Measurements from ENCODE around the gene SPON1. TPM values are rescaled to one million over a fixed set of nuclear protein-coding genes. Genes with fewer than 3 reads are reported as not detected.

Gene SPON1
- total and polyA plus RNA-seq, 2 of the 8 experiments (the other 6 are each of a cell fraction or from before 2014, with no cell fraction given), result 1.5 to 5.4 TPM

GRCh38 chr11:14306481-14306880, 344.0 kb downstream of the SPON1 start:
- DNase-seq (ENCODE audit: low read depth in 1 of 2, low spot score in 2 of 2) (no peak), FAIRE-seq (peak; percentile 50)
- Histone ChIP-seq H2BK20ac (ENCODE audit: low read length) (no peak overlapping the region), H2AK5ac (ENCODE audit: low read depth, low read length) (no peak overlapping the region), H3K23ac (ENCODE audit: insufficient read length) (no peak overlapping the region), H3K14ac (ENCODE audit: insufficient read length) (no peak overlapping the region), H2BK12ac (ENCODE audit: low read depth, low read length) (no peak overlapping the region), H3K27ac (ENCODE audit: low read depth, low read length) (no peak overlapping the region), H3K27me3 (replicated peaks in 1 of 4; ENCODE audit: control insufficient read depth in 3 of 4, extremely low read depth in 1 of 4, insufficient read depth in 3 of 4, low read length in 3 of 4) (no peaks in the 10 kb centered on the region), H3K79me1 (ENCODE audit: low read depth, low read length) (peaks cover 10% of the 10 kb centered on the region; the same call in 1 of the 2 replicates), H3K4ac (replicated peaks; ENCODE audit: insufficient read length, low read depth, low read length) (no peak overlapping the region), H4K91ac (replicated peaks; ENCODE audit: insufficient read length, low read length) (no peak overlapping the region), H3K79me2 (ENCODE audit: control insufficient read depth in 1 of 2, insufficient read depth in 2 of 2, low read length in 2 of 2) (peaks cover 43 to 100% of the 10 kb centered on the region in 2 experiments), H3K4me2 (ENCODE audit: insufficient read depth in 1 of 2, low read depth in 2 of 2, low read length in 2 of 2) (no peak overlapping the region; a peak in 1 of 4 replicates), H2BK15ac (ENCODE audit: low read length) (no peak overlapping the region), H3K9ac (replicated peaks in 1 of 4; ENCODE audit: extremely low read depth in 1 of 4, low read depth in 3 of 4, low read length in 3 of 4) (no peak overlapping the region; a peak in 1 of 7 replicates), H3K56ac (replicated peaks; ENCODE audit: insufficient read length, low read depth, low read length) (no peak overlapping the region), H3K4me1 (replicated peaks in 1 of 4; ENCODE audit: control insufficient read depth in 3 of 4, insufficient read depth in 4 of 4, low read length in 3 of 4) (peaks cover 0 to 24% (median 7%) of the 10 kb centered on the region in 4 experiments; a peak in 6 of 7 replicates), H3K9me3 (ENCODE audit: insufficient read depth in 2 of 2, low read depth in 1 of 2, low read length in 1 of 2) (no peaks in the 10 kb centered on the region), H4K8ac (ENCODE audit: extremely low read depth, insufficient read depth, low read length) (no peak overlapping the region), H4K5ac (ENCODE audit: insufficient read length, low read depth, low read length) (no peak overlapping the region), H2AFZ (ENCODE audit: low read length) (no peak overlapping the region), H2BK5ac (ENCODE audit: low read depth, low read length) (no peak overlapping the region), H3K18ac (ENCODE audit: extremely low read depth, low read length) (no peak overlapping the region), H3K23me2 (ENCODE audit: low read depth, low read length) (peaks cover 2% of the 10 kb centered on the region; the same call in 1 of the 2 replicates), H3K4me3 (ENCODE audit: extremely low read depth in 1 of 4, insufficient read depth in 2 of 4, low read depth in 3 of 4, low read length in 4 of 4) (no peak overlapping the region), H2BK120ac (replicated peaks; ENCODE audit: low read depth, low read length) (no peak overlapping the region), H4K20me1 (replicated peaks in 1 of 2; ENCODE audit: control insufficient read depth in 1 of 2, insufficient read depth in 2 of 2, low read length in 2 of 2) (peaks cover 16 to 20% of the 10 kb centered on the region in 2 experiments), H3K36me3 (ENCODE audit: control insufficient read depth in 2 of 4, insufficient read depth in 4 of 4, low read length in 3 of 4) (no peaks in the 10 kb centered on the region)
- ChIA-PET CTCF (ENCODE audit: partially characterized antibody) (interaction anchor here (0.6 to 17.5 kb wide), 17 partner anchors 12 to 148 kb away, joined by 3 to 312 read pairs (median 4); no protein-coding TSS in a partner anchor), POLR2A (ENCODE audit: partially characterized antibody) (interaction anchor here (0.9 to 3.4 kb wide), 5 partner anchors 9 to 69 kb away, joined by 3 to 12 read pairs (median 4); no protein-coding TSS in a partner anchor)
- TF ChIP-seq RAD21 (IDR thresholded peaks at IDR 0.05 in 1 of 2, conservative IDR thresholded peaks at IDR 0.05 in 1 of 2; ENCODE audit: low read depth in 2 of 2, low read length in 2 of 2) (peak; percentile 25 to 61; a peak in 3 of 4 replicates), SIX5 (IDR thresholded peaks at IDR 0.05; ENCODE audit: low read depth, low read length) (no peak), CTCF (IDR thresholded peaks at IDR 0.05; ENCODE audit: control extremely low read depth in 1 of 3, insufficient read depth in 1 of 3, low read depth in 1 of 3, low read length in 3 of 3) (peak in 2 of 3 experiments; percentile 48 to 55; a peak in 3 of 4 replicates)
- WGBS, 2 experiments (ENCODE audit: extremely low coverage in 1 of 2, insufficient coverage in 1 of 2, insufficient read length in 1 of 2, insufficient replicate concordance in 2 of 2, low coverage in 1 of 2, low lambda C conversion rate in 2 of 2, missing lambda C conversion rate in 1 of 2), result 79% methylated on average over 1 of the region's 1 CpG; no CpG with 5 or more reads in 1 of the 2 experiments
